ENCODE data around the gene B4GALNT1.
"Not testable (repeated sequence)": the region's sequence is repeated elsewhere in the genome, so short reads cannot be mapped to it uniquely, and the experiment has no call there.

The B4GALNT1 gene

DNA sequence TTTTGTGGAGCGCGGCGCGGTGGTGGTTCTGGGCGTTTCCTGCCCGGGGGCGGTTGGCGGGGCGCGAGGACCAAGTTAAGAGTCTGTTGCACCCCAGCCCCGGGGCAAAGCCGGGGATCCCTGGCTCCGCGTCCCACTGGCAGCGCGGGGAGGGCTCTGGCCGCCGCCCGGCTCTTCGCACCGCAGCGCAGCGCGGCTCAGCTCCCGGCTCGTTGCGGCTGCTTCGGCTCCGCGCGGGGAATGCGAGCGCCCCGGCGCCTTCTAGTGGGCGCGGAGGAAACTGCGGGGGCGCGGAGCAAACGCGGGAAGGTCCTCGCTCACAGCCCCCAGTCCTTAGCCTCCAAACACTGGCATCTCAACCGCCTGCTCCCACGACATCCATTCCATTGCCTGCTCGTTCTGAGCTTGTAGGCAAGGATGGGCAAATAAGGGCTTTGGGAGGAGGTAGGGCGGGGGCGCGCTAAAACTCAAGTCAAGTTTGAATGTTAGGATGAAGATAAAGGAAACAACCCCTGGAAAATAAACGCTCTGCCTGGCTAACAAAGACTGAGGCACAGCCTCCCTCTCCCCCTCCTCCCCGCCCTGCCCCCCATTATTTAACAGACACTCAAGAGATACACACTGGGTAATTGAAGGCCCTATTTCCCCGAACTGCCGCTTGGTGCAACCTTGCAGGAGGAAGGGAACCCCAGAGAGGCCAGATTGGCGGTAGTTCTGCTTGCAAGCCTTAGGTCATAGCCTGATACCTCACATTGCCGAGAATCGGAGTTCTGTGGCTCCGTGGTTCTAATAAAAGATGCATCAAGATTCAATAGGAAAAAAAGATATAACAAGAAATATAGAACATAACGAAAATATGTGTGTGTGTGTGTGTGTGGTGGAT, at the start of gene B4GALNT1:
TSS of gene B4GALNT1 (minus strand) at position 244 of the 883 bp plus-strand sequence. CDS start 1,069 bp downstream, outside the sequence.
- DNase-seq, result peak; percentile 75

DNA sequence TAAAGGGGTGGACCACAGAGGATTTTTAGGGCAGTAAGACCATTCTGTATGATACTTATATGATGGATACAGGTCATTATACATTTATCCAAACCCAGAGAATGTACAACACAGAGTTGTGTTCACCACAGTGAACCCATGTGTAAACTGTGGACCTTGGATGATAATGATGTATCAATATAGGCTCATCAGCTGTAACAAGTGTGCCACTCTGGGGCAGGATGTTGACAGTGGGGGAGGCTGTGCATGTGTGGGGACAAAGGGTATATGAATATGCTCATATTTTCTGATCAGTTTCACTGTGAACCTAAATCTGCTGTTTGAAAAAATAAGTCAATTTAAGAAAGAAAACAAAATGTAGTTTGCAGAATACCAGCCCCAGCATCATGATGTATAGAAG, 46.7 kb upstream of the B4GALNT1 start:
- DNase-seq, result no peak

DNA sequence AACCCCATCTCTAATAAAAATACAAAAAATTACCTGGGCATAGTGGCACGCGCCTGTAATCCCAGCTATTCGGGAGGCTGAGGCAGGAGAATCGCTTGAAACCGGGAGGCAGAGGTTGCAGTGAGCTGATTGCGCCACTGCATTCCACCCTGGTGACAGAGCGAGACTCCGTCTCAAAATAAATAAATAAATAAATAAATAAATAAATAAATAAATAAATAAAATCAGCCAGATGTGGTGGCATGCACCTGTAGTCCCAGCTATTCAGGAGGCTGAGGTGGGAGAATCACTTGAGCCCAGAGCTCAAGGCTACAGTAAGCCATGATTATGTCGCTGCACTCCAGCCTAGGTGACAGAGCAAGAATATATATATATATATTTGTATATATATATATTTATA, 44.9 kb upstream of the B4GALNT1 start:
- not testable (repeated sequence) for DNase-seq

DNA sequence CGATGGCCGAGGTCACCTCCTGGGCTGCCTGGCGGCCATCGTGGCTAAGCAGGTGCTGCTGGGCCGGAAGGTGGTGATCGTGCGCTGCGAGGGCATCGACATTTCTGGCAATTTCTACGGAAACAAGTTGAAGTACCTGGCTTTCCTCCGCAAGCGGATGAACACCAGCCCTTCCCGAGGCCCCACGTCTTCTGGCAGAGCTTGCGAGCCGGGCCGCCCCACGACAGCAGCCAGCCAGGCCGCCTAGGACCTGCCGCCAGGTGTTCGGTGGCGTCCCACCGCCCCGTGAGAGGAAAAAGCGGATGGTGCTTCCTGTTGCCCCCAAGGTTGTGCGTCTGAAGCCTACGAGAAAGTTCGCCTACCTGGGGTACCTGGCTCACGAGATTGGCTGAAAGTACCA, 41.7 kb upstream of the B4GALNT1 start:
- no peak for DNase-seq

DNA sequence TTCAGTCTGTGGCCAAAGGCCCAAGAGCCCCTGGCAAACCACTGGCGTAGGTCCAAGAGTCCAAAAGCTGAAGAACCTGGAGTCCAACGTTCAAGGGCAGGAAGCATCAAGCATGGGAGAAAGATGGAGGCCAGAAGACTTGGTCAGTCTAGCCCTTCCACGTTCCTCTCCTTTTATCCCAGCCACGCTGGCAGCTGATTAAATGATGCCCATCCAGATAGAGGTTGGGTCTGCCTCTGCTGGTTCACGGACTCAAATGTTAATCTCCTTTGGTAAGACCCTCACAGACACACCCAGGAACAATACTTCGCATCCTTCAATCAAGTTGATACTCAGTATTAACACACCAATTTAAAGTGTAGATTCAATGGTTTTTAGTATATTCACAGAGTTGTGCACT, 39.8 kb upstream of the B4GALNT1 start:
- DNase-seq, result no peak

DNA sequence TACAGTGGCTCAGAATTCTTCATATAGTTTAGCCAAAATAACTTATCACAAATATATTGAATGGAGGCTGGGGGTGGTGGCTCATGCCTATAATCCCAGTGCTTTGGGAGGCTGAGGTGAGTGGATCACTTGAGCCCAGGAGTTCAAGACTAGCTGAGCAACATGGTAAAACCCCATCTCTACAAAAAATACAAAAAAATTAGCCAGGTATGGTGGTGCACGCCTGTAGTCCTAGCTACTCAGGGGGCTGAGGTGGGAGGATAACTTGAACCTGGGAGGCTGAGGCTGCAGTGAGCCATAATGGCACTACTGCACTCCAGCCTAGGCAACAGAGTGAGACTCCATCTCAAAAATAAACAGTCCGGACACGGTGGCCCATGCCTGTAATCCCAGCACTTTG, 38.8 kb upstream of the B4GALNT1 start:
- DNase-seq, result not testable (repeated sequence)

DNA sequence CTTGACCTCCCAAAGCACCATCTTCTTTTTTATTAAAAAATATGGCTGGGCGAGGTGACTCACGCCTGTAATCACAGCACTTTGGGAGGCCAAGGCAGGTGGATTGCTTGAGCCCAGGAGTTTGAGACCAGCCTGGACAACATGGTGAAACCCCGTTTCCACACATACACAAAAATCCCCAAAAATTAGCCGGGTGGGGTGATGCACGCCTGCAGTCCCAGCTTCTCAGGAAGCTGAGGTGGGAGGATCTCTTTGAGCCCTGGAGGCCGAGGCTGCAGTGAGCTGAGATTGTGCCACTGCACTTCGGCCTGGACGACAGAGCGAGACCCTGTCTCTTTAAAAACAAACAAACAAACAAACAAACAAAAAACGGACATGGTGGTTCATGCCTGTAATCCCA, 36.7 kb upstream of the B4GALNT1 start:
- not testable (repeated sequence) for DNase-seq

DNA sequence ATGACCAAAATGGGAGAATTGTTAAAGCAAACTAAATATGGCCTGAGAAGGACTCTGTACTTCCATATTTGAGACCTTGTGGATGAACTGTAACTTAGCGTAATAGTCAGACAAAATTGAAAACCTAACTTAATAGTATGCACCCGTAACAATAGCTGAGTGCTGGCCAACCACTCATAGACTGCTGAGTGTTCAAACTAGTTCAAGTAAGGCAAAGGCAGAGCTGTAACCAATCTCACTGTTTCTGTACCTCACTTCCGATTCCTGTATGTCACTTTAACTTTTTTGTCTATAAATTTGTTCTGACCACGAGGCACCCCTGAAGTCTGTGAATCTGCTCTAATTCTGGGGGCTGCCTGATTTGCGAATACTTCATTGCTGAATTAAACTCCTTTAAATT, 33.9 kb upstream of the B4GALNT1 start:
- DNase-seq, result no peak

DNA sequence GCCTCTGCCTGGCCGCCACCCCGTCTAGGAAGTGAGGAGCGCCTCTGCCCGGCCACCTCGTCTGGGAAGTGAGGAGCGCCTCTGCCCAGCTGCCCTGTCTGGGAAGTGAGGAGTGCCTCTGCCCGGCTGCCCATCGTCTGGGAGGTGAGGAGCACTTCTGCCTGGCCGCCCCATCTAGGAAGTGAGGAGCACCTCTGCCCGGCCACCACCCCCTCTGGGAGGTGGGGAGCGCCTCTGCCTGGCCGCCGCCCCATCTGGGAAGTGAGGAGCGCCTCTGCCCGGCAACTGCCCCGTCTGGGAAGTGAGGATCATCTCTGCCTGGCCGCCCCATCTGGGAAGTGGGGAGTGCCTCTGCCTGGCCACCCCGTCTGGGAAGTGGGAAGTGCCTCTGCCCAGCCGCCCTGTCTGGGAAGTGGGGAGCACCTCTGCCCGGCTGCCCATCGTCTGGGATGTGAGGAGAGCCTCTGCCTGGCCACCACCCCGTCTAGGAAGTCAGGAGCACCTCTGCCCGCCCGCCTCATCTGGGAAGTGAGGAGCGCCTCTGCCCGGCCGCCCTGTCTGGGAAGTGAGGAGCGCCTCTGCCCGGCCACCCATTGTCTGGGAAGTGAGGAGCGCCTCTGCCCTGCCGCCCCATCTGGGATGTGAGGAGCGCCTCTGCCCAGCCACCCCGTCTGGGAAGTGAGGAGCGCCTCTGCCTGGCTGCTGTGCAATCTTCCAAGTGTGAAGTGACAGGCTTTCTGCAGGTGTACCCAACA, 32.2 kb upstream of the B4GALNT1 start:
- not testable (repeated sequence) for DNase-seq

DNA sequence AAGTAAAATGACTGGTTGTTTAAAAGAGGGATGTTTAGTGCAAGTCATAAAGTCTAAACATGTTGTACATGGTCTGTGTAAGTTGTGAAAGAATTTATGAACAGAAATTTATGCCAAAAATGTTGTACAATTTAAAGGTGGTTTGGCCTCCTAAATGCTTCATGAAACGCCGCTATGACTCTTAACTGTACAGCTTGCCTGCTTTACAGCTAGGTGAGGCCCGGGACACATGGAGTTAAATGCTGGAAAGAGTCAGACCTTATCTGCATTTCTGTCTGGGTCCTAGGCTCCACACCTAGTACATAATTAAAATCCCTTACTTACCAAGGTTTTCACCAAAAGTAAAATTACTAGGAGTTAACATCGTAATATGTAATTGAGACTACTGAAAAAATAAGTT, 28.4 kb upstream of the B4GALNT1 start:
- DNase-seq, result no peak

DNA sequence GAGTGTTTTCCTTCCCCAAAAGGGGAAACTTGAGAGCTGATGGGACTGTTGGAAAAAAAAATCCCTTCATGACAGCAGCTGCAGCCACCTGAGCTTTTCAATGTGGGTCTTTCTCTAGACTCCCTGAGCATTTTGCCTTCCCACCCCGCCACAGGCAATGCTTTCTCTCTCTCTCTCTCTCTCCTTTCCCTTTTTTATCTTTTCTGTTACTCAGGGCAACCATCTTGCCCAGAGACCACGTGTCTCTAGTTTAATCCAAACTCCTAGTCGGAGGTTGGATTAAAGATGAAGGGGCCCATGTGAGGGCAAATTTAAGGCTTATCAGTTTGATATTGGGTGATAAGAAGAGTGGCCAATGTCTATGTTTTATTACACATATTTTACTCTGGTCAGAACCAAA, 25.9 kb upstream of the B4GALNT1 start:
- DNase-seq, result no peak

DNA sequence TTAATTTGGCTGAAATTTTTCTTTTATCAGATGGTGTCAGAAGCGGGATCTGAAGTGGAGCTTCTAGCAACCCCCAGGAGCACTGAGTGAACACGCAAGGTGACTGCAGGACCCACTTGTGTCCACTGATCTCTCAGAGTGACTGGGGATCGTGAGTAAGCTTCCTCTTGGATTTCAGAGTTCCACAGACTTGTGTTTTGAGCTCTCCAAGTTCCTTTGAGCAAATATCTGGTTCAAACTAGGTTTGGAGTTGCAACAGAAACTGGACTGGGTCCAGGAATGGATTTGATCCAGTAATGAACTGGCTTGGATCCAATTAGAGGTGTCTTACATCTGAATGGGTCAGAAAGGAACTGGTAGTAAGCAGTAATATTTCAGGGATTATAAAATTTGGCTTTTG, 24.7 kb upstream of the B4GALNT1 start:
- no peak for DNase-seq

DNA sequence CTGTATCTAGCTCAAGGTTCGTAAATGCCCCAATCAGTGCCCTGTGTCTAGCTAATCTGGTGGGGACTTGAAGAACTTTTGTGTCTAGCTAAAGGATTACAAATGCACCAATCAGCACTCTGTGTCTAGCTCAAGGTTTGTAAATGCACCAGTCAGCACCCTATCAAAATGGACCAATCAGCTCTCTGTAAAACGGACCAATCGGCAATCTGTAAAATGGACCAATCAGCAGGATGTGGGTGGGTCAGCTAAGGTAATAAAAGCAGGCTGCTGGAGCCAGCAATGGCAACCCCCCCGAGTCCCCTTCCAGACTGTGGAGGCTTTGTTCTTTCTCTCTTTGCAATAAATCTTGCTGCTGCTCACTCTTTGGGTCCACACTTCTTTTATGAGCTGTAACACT, 23.4 kb upstream of the B4GALNT1 start:
- DNase-seq, result not testable (repeated sequence)

DNA sequence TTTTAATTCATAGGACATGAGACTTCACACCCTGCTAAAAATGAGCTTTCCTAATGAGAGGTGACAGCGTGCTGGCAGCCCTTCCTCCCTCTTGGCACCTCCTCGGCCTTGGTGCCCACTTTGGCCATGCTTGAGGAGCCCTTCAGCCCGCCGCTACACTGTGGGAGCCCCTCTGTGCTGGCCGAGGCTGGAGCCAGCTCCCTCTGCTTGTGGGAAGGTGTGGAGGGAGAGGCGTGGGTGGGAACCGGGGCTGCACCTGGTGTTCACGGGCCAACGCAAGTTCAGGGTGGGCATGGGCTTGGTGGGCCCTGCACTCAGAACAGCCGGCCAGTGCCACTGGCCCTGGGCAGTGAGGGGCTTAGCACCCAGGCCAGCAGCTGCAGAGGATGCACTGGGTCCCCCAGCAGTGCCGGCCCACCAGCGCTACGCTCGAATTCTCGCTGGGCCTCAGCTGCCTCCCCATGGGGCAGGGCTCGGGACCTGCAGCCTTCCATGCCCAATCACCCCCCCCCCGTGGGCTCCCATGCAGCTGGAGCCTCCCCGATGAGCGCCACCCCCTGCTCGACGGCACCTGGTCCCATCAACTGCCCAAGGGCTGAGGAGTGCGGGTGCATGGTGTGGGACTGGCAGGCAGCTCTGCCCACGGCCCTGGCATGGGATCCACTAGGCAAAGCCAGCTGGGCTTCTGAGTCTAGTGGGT, 22.7 kb upstream of the B4GALNT1 start:
- no peak for DNase-seq

DNA sequence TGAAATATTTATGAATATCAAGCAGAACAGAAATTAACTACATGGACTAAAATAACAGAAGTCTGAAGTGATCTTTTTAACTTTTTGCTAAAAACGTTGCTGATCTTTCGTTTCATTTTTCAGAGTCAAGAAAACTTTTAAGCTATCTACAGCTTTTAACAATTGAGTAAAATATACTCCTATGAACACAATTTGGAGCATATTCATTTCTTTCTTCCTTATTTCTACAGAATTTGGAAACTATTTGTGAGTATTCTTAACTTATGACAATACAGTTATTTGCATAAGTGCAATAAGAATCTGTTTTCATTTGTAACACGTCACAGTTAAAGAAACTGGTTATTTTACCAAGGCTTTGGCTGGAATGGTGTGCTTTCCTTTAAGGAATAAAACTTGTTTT, 21.0 kb upstream of the B4GALNT1 start:
- no peak for DNase-seq

DNA sequence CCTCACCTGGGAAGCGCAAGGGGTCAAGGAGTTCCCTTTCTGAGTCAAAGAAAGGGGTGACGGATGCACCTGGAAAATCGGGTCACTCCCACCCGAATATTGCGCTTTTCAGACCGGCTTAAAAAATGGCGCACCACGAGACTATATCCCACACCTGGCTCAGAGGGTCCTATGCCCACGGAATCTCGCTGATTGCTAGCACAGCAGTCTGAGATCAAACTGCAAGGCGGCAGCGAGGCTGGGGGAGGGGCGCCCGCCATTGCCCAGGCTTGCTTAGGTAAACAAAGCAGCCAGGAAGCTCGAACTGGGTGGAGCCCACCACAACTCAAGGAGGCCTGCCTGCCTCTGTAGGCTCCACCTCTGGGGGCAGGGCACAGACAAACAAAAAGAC, 13.7 kb upstream of the B4GALNT1 start:
- DNase-seq, result not testable (repeated sequence)

DNA sequence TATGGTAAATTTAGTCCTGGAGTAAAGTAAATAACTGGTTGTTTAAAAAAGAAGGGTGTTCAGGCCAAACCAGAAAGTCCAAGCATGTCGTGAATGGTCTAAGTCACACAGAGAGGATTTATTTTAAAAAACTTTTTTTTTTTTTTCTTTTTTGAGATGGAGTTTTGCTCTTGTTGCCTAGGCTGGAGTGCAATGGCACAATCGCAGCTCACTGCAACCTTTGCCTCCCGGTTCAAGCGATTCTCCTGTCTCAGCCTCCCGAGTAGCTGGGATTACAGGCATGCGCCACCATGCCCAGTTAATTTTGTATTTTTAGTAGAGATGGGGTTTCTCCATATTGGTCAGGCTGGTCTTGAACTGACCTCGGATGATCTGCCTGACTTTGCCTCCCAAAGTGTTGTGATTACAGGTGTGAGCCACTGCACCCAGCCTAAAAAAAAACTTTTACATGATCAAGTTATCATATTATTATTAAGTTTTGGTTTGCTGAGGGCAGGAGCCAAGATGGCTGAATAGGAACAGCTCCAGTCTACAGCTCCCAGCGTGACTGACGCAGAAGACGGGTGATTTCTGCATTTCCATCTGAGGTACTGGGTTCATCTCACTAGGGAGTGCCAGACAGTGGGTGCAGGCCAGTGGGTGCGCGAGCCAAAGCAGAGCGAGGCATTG, 13.1 kb upstream of the B4GALNT1 start:
- DNase-seq, result not testable (repeated sequence)

DNA sequence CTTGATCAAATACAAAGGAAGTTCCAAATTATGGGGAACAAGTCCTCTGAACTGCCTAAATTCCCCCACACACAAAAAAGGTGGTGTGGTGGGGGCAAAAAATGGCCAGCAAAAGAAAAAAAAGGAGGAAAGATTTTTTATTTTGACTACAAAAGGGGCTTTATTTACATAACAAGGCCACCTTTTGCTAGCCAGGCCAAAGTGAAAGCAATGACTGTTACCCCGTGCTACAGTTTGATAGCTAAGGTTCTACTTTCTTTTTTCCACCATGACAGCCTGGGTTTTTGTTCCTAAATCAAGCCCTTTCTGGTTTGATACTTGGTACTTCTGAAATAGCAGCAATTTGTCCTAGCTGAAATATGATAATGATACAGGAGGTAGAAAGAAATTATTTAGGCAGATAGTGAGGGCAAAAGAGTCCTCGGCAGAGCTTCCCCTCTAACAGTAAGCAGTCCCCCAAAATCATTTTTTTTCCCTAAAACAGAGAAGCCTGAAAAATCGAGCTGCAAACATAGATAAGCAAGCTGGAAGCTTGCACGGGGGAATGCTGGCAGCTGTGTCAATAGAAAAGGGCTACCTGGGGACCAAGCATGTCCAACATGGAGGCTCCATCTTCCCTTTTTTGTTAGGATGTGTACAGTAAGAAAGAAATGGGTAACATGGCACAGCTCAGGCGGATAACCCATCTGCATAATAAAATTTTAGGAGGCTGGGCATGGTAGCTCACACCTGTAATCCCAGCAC, 8.9 kb upstream of the B4GALNT1 start:
- DNase-seq, result no peak

DNA sequence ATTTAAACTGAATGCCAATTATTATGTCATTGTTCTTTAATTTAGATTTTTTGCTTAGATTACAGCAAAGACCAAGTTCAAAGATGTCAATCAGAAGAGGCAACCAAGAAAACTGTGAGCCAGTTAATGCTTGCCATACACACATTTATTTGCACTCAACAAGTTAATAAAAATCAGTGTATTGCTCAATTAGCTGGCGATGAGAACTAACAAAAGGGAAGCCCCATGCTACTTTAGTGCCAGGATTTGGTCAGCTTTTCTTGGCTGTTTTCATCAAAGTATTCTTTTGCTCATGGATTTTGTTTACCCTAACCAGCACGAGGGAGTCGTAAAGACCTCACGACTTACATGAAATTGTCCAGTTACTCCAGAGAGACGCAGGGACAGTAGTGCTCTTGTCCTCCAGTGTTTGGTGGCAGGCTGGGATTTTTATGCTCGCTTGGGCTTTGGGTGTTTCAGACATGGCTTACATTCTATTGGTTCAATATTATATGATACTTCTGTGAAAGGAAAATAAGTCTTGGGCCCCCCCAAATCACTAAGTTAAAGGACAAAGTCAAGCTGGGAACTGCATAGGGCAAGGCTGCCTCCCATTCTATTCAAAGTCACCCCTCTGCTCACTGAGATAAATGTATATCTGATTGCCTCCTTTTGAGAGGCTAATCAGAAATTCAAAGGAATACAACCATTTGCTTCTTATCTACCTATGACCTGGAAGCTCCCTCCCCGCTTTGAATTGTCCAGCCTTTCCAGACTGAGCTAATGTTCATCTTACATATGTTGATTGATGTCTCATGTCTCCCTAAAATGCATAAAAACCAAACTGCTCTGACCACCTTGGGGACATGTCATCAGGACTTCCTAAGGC, 7.4 kb upstream of the B4GALNT1 start:
- no peak for DNase-seq

DNA sequence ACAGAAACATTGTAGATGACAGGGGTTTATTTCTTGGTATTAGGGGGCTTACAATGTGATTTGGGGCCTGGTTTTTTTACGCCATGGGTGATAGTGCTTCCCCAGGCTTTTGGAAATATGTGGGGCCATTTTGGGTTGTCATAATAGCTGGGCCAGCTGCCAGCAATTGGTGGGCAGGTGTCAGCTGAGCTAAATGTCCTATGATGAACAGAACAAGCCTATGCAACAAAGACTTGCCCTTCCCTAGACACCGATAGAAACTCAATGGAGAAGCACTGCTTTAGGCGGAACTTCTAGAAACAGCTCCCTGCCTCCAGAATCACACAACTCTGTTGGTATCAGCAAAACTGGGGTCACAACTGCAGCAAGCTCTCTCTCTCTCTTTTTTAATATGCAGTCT, 5.1 kb upstream of the B4GALNT1 start:
- no peak for DNase-seq

DNA sequence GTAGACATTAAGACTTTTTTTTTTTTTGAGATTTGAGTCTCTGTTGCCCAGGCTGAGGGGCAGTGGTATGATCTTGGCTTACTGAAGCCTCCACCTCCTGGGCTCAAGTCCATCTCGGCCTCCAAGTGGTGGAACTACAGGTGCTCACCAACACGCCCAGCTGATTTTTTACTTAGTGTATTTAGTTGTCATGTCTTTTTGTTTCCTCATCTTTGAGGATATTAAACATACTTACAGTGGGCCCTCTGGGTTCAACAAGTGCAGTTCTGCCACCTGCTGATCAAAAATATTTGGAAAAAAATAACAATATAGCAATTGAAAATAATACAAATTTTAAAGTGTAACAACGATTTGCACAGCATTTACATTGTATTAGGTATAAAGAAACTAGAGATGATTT, 4.4 kb upstream of the B4GALNT1 start:
- DNase-seq, result no peak
